ENCODE measurements around the gene DENND1A. TPM values are rescaled to one million over a fixed set of nuclear protein-coding genes. Genes with fewer than 3 reads are reported as not detected.

The DENND1A gene
- total and polyA plus RNA-seq, 2 experiments from 2014 or later: 13.1 to 28.7 TPM

GRCh38 chr9:123335986-123336329 lies 594.0 kb downstream of the DENND1A start:
- TF ChIP-seq STAT1 (IDR thresholded peaks at IDR 0.05; ENCODE audit: unreplicated experiment) (no peak), CREB1 (CRISPR knock-in tag; IDR thresholded peaks at IDR 0.05; ENCODE audit: low read depth) (no peak), JUNB (IDR thresholded peaks at IDR 0.05; ENCODE audit: unreplicated experiment) (no peak), EZH2phosphoT487 (IDR thresholded peaks at IDR 0.05; ENCODE audit: unreplicated experiment) (no peak), ZNF331 (CRISPR knock-in tag; IDR thresholded peaks at IDR 0.05; ENCODE audit: low read depth) (no peak), EZH2 (IDR thresholded peaks at IDR 0.05; ENCODE audit: low read depth, unreplicated experiment) (no peak)
- TF ChIP-seq, protein P1, sequence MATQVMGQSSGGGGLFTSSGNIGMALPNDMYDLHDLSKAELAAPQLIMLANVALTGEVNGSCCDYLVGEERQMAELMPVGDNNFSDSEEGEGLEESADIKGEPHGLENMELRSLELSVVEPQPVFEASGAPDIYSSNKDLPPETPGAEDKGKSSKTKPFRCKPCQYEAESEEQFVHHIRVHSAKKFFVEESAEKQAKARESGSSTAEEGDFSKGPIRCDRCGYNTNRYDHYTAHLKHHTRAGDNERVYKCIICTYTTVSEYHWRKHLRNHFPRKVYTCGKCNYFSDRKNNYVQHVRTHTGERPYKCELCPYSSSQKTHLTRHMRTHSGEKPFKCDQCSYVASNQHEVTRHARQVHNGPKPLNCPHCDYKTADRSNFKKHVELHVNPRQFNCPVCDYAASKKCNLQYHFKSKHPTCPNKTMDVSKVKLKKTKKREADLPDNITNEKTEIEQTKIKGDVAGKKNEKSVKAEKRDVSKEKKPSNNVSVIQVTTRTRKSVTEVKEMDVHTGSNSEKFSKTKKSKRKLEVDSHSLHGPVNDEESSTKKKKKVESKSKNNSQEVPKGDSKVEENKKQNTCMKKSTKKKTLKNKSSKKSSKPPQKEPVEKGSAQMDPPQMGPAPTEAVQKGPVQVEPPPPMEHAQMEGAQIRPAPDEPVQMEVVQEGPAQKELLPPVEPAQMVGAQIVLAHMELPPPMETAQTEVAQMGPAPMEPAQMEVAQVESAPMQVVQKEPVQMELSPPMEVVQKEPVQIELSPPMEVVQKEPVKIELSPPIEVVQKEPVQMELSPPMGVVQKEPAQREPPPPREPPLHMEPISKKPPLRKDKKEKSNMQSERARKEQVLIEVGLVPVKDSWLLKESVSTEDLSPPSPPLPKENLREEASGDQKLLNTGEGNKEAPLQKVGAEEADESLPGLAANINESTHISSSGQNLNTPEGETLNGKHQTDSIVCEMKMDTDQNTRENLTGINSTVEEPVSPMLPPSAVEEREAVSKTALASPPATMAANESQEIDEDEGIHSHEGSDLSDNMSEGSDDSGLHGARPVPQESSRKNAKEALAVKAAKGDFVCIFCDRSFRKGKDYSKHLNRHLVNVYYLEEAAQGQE (IDR thresholded peaks at IDR 0.05; ENCODE audit: unreplicated experiment): no peak
- TF ChIP-seq, protein P2, sequence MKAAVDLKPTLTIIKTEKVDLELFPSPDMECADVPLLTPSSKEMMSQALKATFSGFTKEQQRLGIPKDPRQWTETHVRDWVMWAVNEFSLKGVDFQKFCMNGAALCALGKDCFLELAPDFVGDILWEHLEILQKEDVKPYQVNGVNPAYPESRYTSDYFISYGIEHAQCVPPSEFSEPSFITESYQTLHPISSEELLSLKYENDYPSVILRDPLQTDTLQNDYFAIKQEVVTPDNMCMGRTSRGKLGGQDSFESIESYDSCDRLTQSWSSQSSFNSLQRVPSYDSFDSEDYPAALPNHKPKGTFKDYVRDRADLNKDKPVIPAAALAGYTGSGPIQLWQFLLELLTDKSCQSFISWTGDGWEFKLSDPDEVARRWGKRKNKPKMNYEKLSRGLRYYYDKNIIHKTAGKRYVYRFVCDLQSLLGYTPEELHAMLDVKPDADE (IDR thresholded peaks at IDR 0.05): no peak

DNA sequence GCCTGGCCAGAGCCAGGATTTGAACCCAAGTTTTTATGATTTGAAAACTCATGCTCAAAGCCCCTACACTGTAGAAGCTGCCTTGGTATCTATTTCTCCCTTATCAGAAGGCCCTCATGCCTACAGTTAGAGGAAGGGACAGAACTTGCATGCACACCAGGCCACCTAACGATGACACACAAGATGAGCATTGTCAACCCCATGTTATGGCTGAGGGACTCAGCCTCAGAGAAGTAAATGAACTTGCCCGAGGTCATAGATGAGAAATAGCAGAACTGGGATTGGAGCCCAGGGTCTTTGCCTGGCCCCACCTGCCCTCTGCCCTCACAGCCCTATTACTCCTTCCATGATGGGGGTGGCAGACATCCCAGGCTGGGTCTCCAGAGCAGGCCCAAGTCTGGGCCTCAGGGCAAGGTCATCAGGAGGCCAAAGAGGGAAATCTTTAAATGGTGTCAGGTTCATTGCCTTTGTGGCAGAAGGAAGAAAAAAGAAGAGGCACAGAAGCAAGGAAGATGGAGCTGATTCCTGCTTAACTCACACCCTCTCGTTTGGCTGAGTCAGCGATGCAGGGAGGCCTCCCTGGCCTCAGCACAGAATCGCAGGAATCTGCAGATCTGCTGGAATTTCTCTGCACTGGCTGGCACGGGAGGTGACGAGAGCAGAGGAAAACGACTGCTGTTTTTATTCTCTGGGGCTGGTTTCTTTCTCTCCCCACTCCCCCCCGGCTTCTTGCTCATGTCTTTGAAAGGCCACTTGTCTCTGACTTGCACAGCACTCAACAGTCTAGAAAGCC lies 594.5 kb downstream of the DENND1A start:
- ATAC-seq (peak; percentile 60), DNase-seq (ENCODE audit: low spot score) (peak; percentile 54)
- H3K4me1 ChIP-seq (ENCODE audit: insufficient read depth): peaks cover 18% of the 10 kb centered on the region; the same call in 1 of the 2 replicates
- H3K36me3 ChIP-seq (ENCODE audit: insufficient read depth): no peaks in the 10 kb centered on the region
- Mint-ChIP-seq H3K4me1 (peaks cover 29% of the 10 kb centered on the region), H3K9me3 (no peaks in the 10 kb centered on the region), H3K27ac (peak overlapping the region; percentile 36), H3K4me3 (no peak overlapping the region), H3K27me3 (ENCODE audit: insufficient read depth, low read depth, poor library complexity) (peaks cover 4% of the 10 kb centered on the region), H3K36me3 (ENCODE audit: low read depth) (no peaks in the 10 kb centered on the region)
- peak overlapping the region; percentile 34; the same call in 1 of the 2 replicates for H3K27ac ChIP-seq (ENCODE audit: low read depth)
- 0 out of 2 replicates have a peak overlapping the region, but pooled peaks have one; percentile 48 for H3K4me2 ChIP-seq
- H3K79me2 ChIP-seq (replicated peaks; ENCODE audit: insufficient read depth): no peaks in the 10 kb centered on the region
- no peaks in the 10 kb centered on the region for H4K20me1 ChIP-seq (replicated peaks; ENCODE audit: insufficient read depth)
- no peaks in the 10 kb centered on the region for H3F3A ChIP-seq (replicated peaks; ENCODE audit: low read depth)
- H3K4me3 ChIP-seq: no peak overlapping the region
- H3K9me2 ChIP-seq (ENCODE audit: insufficient read depth): no peaks in the 10 kb centered on the region
- no peaks in the 10 kb centered on the region for H3K27me3 ChIP-seq (ENCODE audit: insufficient read depth)
- peak overlapping the region; percentile 90 for H2AFZ ChIP-seq
- no peak for TF ChIP-seq POLR2AphosphoS5 (IDR thresholded peaks at IDR 0.05; ENCODE audit: low read depth)
- TF ChIP-seq JUNB (IDR thresholded peaks at IDR 0.05; ENCODE audit: unreplicated experiment): no peak
- TF ChIP-seq STAT1 (IDR thresholded peaks at IDR 0.05; ENCODE audit: unreplicated experiment): no peak
- no peak for TF ChIP-seq CREB1 (CRISPR knock-in tag; IDR thresholded peaks at IDR 0.05; ENCODE audit: low read depth)
- TF ChIP-seq, protein P1 (IDR thresholded peaks at IDR 0.05; ENCODE audit: unreplicated experiment): no peak
- TF ChIP-seq, protein P3, sequence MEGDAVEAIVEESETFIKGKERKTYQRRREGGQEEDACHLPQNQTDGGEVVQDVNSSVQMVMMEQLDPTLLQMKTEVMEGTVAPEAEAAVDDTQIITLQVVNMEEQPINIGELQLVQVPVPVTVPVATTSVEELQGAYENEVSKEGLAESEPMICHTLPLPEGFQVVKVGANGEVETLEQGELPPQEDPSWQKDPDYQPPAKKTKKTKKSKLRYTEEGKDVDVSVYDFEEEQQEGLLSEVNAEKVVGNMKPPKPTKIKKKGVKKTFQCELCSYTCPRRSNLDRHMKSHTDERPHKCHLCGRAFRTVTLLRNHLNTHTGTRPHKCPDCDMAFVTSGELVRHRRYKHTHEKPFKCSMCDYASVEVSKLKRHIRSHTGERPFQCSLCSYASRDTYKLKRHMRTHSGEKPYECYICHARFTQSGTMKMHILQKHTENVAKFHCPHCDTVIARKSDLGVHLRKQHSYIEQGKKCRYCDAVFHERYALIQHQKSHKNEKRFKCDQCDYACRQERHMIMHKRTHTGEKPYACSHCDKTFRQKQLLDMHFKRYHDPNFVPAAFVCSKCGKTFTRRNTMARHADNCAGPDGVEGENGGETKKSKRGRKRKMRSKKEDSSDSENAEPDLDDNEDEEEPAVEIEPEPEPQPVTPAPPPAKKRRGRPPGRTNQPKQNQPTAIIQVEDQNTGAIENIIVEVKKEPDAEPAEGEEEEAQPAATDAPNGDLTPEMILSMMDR (conservative IDR thresholded peaks at IDR 0.05; ENCODE audit: low read depth in 2 of 2): no peak
- TF ChIP-seq EZH2phosphoT487 (IDR thresholded peaks at IDR 0.05; ENCODE audit: unreplicated experiment): no peak
- no peak for TF ChIP-seq ZNF114 (CRISPR knock-in tag; IDR thresholded peaks at IDR 0.05)

More at GRCh38 chr9:123335986-123336329, 594.0 kb downstream of the DENND1A start:
- H3F3A ChIP-seq (replicated peaks; ENCODE audit: low read depth): no peaks in the 10 kb centered on the region
- DNase-seq (ENCODE audit: low spot score) (no peak), ATAC-seq (no peak)
- H4K20me1 ChIP-seq (replicated peaks; ENCODE audit: insufficient read depth): no peaks in the 10 kb centered on the region
- H3K27ac Mint-ChIP-seq: peak overlapping the region; percentile 36
- no peak overlapping the region for H3K4me3 Mint-ChIP-seq
- H3K4me3 ChIP-seq: no peak overlapping the region
- no peaks in the 10 kb centered on the region for H3K27me3 ChIP-seq (ENCODE audit: insufficient read depth)
- no peaks in the 10 kb centered on the region for H3K36me3 ChIP-seq (ENCODE audit: insufficient read depth)
- H2AFZ ChIP-seq: peak overlapping the region; percentile 90
- H3K27me3 Mint-ChIP-seq (ENCODE audit: insufficient read depth, low read depth, poor library complexity): peaks cover 4% of the 10 kb centered on the region
- H3K36me3 Mint-ChIP-seq (ENCODE audit: low read depth): no peaks in the 10 kb centered on the region
- peaks cover 33% of the 10 kb centered on the region for H3K4me1 Mint-ChIP-seq
- no peaks in the 10 kb centered on the region for H3K9me2 ChIP-seq (ENCODE audit: insufficient read depth)
- peak overlapping the region; percentile 34; the same call in 1 of the 2 replicates for H3K27ac ChIP-seq (ENCODE audit: low read depth)
- H3K4me2 ChIP-seq: 0 out of 2 replicates have a peak overlapping the region, but pooled peaks have one; percentile 48
- H3K4me1 ChIP-seq (ENCODE audit: insufficient read depth): peaks cover 18% of the 10 kb centered on the region; the same call in 1 of the 2 replicates
- no peaks in the 10 kb centered on the region for H3K9me3 Mint-ChIP-seq
- no peaks in the 10 kb centered on the region for H3K79me2 ChIP-seq (replicated peaks; ENCODE audit: insufficient read depth)
